Measurements from ENCODE around the gene GPHN.

The GPHN gene

GRCh38 chr14:67172520-67172919, 664.6 kb downstream of the GPHN start:
- DNase-seq, result no peak

DNA sequence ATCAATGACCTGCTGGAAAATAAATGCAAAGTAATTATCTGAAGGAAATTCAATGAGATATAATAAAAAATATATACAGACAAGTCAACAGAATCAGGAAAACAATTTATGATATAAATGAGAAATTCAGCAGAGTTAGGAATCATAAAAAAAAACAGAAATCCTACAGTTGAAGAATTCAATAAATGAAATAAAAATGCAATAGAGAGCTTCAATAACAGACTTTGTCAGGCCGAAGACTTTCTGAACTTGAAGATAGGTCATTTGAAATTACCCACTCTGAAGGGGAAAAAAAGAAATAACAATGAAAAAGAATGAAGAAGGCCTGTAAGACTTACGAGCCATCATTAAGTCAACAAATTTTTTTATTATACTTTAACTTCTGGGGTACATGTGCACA, 665.8 kb downstream of the GPHN start:
- no peak for DNase-seq

DNA sequence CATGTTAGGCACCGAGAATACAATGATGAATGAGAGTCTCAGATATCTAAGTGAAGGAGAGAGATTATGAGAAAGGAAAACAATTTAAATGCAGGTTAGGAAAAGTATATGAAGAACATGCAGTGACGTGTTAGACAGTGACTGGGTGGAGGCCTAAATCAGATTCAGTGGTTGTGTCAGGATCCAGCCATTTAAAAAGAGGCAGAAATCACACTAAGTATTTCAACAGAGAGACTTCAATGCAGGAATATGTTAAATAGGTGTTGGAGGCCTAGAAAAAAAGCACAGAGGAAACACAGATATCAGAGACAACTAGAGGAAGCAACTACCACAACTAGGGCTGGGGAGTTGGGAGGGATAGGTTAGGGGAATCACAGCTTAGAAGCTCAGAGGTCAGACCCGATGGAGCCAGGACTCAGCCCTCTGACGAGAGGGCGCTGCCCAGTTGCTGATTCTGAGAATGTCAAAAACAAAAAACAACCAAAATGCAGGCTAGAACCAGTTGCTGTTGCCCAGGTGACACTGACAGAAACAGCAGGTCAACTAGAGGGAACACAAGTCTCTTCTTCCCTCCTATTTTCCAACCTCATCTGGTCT, 678.3 kb downstream of the GPHN start:
- DNase-seq, result no peak

GRCh38 chr14:67186789-67187584, 679.0 kb downstream of the GPHN start:
- DNase-seq, result no peak

DNA sequence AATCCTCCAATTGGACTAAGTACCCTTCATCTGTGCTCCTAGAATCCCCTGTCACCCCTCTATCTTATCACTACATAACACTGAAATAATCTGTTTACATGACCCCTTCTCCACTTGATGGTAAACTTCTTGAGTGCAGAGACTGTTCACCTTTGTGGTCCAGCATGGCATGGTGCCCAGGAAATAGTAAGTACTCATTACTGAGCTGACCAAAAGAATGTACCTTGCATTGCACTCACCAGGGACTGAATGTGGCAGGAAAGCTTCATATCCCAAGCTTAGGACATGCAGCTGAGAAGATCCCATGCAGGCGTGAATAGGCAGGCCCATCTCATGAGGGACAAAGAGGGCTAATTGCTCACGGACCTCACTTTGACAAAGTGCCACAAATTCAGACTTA, 679.9 kb downstream of the GPHN start:
- DNase-seq, result no peak

GRCh38 chr14:67188326-67188725, 680.4 kb downstream of the GPHN start:
- DNase-seq, result no peak

GRCh38 chr14:67191768-67192290, 683.9 kb downstream of the GPHN start:
- no peak for DNase-seq

DNA sequence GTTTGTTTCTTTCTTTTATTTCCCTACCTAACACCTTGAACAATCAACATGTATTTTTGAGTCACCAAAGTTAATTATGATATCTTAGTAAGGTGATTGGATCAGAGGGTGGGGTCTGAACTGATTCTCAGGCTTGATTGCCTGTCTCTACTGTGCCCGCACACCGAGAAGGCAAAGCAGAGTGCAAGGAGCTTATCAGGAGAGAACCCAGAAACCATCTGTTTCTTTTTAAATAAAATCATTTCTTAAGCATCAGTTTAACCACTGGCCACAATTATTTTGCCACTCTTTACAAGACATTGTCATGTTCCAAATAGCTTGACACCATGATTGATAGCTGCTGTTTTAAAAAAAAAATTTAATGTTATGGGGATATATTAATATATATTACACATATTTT, 684.4 kb downstream of the GPHN start:
- no peak for DNase-seq

DNA sequence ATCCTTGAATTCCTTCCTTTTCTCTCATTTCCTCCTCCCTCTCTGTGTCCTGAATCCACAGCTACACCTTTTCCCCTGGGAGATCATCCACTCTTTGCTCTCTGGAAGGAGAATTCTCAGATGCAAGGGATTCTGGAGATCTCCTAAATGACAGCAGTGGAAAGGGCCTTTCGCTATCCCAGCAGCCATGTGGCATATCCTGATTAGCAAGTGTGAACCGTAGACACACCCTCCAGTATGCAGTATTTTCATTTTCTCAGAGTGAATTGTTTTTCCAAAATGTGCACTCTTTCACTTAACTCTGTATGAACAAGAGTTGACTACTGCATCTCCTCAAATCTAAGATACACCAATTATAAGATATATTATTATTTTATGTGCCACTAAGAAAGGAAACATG, 687.3 kb downstream of the GPHN start:
- DNase-seq, result no peak

- no peak for DNase-seq
These were observed 691.1 kb downstream of the GPHN start for GRCh38 chr14:67199016-67199415.

DNA sequence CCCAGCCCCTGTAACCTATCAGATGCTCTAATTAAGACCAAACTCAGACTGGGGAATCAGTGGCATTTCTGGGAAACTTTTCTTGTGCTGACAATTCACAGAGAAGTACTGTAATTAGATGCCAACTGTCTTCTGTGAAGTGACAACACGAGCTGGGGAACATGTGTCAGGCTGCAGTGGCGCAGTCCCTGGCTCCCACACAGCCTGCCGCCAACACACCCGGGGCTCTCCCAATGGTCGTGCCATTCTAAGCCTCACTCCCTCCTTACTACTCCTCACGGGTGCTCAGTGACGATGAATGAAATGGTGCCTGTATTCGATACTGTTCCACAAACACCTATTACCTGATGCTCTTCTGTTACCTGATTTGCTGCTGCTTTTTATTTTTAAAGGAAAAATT, 699.9 kb downstream of the GPHN start:
- no peak for DNase-seq

DNA sequence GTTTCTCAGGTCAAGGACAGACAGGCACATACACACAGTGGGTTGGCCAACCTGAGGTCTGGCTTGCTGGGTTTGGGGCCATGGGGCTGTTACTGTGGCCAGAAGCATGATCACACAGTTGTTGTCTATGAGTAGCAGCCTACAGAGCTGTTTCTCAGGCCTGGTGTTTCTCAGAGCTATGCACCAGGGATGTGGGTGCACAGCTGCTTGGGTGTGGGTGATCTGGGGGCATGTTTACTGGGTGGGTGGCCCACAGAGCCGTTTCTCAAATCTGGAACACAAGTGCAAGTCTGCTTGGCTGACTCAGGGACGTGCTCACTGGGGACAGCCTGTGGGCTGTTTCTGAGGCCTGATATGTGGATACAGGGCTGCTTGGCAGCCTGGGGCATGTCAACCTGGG, 710.2 kb downstream of the GPHN start:
- no peak for DNase-seq

- DNase-seq, result no peak
These were observed 713.5 kb downstream of the GPHN start for GRCh38 chr14:67221248-67221981.

- DNase-seq, result no peak
These were observed 714.0 kb downstream of the GPHN start for GRCh38 chr14:67221982-67222328.

- no peak for DNase-seq
These were observed 717.6 kb downstream of the GPHN start for GRCh38 chr14:67225523-67225922.

- no peak for DNase-seq
These were observed 720.5 kb downstream of the GPHN start for GRCh38 chr14:67228325-67228984.
